ENCODE data around the gene TJP1.
"Not testable (repeated sequence)": the region's sequence is repeated elsewhere in the genome, so short reads cannot be mapped to it uniquely, and the experiment has no call there.

DNA sequence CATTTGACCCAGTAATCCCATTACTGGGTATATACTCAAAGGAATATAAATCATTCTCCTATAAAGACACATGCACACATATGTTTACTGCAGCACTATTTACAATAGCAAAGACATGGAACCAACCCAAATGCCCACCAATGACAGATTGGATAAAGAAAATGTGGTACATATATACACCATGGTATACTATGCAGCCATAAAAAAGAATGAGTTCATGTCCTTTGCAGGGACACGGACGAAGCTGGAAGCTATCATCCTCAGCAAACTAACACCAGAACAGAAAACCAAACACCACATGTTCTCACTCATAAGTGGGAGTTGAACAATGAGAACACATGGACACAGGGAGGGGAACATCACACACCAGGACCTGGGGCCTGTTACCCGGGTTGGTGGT is 4.8 kb downstream of the TJP1 start:
- TF ChIP-seq, protein P1, sequence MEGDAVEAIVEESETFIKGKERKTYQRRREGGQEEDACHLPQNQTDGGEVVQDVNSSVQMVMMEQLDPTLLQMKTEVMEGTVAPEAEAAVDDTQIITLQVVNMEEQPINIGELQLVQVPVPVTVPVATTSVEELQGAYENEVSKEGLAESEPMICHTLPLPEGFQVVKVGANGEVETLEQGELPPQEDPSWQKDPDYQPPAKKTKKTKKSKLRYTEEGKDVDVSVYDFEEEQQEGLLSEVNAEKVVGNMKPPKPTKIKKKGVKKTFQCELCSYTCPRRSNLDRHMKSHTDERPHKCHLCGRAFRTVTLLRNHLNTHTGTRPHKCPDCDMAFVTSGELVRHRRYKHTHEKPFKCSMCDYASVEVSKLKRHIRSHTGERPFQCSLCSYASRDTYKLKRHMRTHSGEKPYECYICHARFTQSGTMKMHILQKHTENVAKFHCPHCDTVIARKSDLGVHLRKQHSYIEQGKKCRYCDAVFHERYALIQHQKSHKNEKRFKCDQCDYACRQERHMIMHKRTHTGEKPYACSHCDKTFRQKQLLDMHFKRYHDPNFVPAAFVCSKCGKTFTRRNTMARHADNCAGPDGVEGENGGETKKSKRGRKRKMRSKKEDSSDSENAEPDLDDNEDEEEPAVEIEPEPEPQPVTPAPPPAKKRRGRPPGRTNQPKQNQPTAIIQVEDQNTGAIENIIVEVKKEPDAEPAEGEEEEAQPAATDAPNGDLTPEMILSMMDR (IDR thresholded peaks at IDR 0.05 in 4 of 5, conservative IDR thresholded peaks at IDR 0.05 in 1 of 5): not testable (repeated sequence)
- not testable (repeated sequence) for TF ChIP-seq POLR2A (IDR thresholded peaks at IDR 0.05)
